Activated CD4-positive, alpha-beta T cell treated with anti-CD3 and anti-CD28 coated beads, Interleukin-2, Interleukin-6, amounts not matched to agents 100 ng/mL and 50 ng/mL, durations not matched to agents 16 hours and 8 hours (primary cell): ENCODE data around the gene RPLP2.

Experiments
- DNase-seq: peaks from one replicate; pipeline ENCODE4 v3.0.0-alpha.2; 2020

RPLP2 gene

DNA sequence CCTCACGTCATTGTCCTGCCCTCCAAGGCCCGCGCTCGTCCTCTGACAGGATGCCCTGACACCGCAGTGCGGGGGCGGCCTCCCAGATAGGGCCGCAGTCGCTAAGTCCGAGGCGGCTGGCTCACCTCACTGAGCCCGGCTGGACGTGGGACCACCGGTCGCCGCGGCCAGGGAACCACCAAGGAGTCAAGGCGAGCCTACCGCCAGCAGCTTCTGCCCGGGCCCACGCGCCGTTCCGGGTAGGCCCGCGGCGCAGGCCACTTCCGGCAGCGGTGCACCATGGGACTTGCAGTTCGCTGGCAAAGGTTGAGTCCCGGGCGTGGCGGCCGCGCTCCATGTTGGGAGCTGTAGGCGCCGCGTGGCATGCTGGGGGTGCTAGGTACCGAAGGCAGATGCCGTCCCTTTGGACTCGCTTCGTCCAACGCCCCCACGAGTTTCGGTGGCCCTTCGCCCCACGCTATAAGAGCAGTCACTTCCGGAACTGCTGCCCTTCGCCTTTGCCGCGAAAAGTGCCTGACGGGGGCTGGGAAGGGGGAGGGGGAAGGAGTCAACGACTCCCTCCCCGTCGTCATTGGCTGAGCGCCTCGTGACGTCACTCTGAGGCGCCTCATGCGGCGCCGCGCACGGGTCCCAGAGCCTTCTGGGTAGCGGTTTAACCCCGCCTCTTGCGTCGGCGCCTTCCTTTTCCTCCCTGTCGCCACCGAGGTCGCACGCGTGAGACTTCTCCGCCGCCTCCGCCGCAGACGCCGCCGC is at the start of gene RPLP2:
Gene RPLP2 (plus strand): TSS at position 681 of the 753 bp plus-strand sequence. CDS start 268 bp downstream, outside the sequence.
- peak; percentile 99 for DNase-seq

GRCh38 chr11:760236-760635 is 49.5 kb upstream of the RPLP2 start:
- no peak for DNase-seq

DNA sequence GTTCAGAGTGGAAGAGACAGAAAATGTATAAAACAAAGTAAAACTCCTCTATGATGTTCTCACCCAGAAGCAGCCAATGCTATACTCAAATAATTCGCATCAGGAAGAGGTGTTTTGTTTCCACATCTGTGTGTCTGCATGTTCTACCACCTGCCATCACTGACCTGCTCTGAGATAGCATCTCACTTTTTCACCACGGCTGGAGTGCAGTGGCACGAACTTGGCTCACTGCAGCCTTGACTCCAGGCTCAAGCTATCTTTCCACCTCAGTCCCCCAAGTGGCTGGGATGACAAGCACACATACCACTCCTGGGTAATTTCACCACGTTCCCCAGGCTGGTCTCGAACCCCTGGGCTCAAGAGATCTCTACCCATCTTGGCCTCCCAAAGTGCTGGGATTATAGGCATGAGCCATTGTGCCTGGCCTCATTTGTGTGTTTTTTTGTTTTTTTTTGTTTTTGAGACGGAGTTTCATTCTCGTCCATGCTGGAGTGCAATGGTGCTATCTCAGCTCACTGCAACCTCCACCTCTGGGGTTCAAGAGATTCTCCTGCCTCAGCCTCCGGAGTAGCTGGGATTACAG is 48.1 kb upstream of the RPLP2 start:
- no peak for DNase-seq

DNA sequence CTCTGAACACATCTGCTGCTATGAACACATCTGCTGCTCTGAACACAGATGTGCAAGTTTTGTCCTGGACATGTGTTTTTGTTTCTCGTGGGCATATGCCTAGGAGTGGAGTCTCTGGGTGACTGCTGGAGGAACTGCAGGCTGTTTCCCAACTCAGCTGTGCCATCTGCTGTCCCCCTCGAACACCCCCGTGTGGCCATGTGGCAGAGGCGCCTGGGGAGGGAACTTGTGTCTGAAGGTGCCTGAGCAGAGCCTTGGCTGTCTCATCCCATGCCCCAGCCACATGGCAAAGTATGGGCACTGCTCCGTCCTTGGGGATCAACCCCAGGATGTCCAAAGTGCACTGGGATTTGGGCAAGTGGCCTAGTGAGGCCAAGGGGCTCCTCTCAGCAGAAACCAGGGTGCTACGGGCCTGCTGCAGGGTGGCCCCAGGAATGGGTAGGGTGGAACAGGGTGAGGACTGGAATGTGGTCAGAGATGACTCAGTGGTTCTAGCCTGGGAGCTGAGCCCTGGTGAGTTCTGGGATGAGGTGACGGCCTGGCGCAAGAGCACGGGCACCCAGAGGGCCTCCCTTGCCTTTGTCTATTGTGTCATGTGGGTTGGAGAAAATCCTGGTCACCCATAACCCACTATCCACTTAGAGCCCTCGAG is 47.2 kb upstream of the RPLP2 start:
- peak; percentile 35 for DNase-seq

GRCh38 chr11:763073-763463 is 46.7 kb upstream of the RPLP2 start:
- no peak for DNase-seq

DNA sequence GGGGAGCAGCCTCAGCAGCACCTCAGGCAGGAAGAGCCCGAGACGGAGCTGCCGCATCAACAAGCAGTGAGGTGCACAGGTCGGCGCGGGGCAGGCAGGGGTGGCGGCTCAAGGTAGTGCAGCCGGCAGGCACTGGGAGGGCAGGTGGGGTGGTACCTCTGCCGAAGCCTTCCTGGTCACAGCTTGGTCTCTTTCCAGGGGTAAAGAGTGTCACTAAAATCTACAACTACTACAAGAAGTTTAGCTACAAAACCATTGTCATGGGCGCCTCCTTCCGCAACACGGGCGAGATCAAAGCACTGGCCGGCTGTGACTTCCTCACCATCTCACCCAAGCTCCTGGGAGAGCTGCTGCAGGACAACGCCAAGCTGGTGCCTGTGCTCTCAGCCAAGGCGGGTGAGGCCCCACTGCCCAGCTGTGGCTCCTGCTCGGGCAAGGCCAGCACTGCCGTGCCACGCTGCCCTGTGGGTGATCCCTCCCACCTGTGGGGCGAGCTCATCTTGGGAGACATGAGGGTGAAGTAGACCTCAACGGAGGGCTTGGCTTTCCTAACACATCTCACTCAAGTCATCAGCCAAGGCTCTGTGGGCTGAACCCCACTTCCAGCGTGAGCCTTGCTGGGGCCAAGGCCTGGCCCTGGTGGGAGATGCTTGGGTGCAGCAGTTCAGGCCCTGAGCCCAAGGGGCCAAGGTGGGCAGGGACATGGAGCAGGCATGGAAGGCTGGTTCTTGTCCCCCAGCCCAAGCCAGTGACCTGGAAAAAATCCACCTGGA is 46.0 kb upstream of the RPLP2 start:
- DNase-seq, result no peak

GRCh38 chr11:764322-765024 is 45.3 kb upstream of the RPLP2 start:
- no peak for DNase-seq

DNA sequence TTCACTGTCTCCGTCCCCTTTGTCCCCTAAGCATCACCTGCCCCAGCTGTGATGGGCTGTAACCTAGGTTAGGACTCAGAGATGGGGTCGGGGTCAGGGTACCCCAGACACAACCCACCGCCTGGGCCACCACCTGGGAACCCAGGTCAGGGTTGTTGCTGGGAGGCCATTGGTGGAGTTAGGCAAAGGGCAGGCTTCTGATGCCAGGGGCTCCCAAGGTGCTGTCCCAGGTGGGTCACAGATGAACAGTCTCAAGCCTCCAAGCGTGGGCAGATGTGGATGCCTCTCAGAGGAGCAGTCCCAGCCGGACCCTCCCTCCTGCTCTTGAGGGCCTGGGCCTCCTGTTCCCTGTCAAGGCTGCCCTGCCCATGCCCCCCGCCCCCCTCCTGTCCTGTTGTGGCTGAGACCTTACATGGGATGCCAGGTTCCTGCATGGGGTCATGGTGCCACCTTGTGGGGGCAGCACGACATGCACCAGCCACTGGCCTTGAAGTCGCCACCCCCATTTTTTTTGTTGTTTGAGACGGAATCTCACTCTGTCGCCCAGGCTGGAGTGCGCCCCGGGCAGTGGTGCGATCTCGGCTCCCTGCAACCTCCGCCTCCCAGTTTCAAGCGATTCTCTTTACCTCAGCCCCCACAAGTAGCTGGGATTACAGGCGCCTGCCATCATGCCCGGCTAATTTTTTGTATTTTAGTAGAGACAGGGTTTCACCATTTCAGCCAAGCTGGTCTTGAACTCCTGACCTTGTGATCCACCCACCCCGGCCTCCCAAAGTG is 44.6 kb upstream of the RPLP2 start:
- peak; percentile 73 for DNase-seq

- no peak for DNase-seq
Observed at GRCh38 chr11:765802-766091, 44.0 kb upstream of the RPLP2 start.

DNA sequence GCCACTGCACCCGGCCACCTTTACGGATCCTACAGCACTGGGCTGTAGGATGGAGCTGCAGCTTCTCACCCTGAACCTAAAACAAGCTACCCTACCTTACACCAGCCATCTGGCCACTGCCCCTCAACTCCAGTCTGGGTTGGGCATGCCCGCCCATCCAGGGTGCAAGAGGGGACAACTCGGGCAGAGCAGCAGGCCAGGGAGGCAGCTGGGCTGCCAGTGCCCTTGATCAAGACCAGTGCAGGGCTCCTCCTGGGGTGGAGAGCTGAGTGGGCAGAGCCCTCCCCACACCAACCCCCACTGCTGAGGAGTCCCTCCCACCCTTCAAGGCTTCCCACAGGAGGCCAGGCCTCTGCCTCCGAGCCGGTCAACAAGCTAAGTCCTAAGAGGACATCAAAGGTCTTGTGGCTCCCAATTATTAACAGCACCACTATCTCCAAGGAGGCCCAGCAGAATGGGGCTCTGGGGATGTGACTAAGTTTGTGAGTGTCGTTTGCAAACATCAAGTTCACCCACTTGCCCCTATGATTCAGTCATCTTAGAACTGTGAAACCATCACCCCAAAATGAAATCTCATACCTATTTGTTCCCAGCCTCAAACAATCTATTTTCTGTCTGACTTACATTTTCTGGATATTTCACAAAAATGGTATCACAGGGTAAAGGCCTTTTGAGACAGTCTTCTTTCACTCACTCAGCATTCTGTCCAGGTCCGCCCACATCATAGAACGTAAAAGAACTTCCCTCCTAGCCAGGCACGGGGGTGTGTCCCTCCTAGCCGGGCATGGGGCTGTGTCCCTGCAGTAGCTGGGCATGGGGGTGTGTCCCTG is 43.4 kb upstream of the RPLP2 start:
- DNase-seq, result no peak

- DNase-seq, result no peak
Observed at GRCh38 chr11:766936-767210, 42.9 kb upstream of the RPLP2 start.

DNA sequence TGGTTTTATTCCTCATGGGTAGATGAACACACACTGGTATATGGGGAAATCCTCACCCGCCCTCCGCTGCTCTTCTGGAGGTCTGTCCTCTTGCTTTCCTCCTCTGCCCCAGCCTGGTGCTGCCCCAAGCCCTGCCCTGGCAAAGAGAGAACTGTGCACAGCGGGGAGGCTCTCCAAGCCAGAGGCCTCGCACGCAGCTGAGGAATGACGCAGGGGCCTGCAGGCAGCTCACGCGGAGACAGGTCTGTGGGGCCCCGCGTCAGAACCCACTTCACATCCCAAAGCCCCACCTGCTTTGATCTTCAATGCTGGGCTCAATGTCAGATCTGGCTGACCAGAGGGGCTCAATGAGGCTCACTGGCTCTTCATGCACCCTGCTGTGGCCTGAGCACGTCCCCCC is 42.5 kb upstream of the RPLP2 start:
- DNase-seq, result no peak

- no peak for DNase-seq
Observed at GRCh38 chr11:769887-770641, 39.7 kb upstream of the RPLP2 start.

DNA sequence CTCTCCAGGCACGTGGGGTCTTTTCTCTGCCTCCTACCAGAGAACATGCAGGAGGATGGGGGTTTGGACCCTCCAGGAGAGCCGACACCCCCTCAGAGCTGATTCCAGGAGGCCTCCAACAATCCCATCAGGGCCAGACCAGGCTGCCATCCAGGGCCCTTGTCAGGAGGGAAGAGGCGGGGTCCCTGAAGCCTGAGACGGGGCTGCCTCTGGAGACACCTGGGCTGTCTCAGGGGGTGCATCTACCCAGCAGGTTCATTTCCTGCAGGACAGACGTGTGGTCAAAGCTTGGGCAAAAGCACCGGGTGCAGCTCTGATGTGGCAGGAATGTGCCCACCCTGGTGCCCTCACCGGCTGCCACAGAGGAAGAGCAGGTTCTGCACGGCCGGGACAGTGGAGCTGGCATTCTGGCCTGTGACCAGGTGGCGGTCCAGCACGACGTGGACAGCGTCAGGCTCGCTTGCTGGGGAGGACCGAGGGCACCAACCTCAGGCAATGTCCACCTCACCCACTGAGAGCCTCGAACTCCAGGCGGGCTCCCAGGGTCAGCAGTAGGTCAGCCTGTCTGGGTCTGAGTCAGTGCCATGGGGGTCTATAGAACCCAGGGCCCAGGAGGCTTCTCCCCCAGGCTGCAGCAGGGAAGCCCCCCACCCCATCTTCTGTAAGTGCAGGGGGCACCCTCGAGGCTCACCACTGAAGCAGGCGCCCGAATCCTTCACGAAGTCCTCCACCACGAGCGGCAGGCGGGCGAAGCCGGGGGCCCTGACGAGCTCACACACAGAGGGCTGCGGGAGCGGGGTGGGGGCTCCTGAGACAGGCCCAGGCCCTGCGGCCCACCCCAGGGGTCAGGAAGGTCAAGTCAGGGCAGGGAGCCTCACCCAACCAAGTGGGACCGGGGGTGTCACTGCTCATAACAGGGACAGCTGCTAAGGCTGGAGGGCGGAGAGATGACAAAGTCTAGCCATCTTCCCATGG is 38.8 kb upstream of the RPLP2 start:
- no peak for DNase-seq

DNA sequence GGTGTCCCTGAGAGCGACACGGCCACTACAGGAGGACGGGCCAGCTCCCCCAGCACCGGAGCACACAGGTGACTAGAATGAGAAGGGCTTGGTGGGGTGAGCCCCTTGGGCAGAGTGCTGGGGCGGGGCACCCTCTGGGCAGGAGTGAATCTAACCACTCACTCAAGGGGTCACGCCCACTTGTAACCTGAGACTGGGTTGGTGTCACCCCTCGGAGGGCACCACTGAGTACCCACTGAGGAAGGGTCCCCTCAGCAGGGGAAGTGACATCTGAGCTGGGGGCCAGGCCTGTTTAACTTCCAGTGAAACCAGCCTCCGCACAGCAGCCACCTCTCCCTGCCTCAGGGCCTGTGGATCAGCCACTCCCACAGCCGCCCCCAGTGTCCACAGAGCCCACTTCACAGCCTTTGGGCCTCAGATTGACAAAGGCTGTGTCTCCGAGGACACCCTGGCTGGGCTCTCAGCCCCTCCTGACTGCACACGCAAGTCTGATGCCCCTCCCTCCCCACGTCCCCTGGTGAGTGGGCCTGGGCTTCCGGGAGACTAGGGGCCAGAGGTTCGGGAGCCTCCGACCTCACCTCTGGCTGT is 38.1 kb upstream of the RPLP2 start:
- DNase-seq, result no peak

DNA sequence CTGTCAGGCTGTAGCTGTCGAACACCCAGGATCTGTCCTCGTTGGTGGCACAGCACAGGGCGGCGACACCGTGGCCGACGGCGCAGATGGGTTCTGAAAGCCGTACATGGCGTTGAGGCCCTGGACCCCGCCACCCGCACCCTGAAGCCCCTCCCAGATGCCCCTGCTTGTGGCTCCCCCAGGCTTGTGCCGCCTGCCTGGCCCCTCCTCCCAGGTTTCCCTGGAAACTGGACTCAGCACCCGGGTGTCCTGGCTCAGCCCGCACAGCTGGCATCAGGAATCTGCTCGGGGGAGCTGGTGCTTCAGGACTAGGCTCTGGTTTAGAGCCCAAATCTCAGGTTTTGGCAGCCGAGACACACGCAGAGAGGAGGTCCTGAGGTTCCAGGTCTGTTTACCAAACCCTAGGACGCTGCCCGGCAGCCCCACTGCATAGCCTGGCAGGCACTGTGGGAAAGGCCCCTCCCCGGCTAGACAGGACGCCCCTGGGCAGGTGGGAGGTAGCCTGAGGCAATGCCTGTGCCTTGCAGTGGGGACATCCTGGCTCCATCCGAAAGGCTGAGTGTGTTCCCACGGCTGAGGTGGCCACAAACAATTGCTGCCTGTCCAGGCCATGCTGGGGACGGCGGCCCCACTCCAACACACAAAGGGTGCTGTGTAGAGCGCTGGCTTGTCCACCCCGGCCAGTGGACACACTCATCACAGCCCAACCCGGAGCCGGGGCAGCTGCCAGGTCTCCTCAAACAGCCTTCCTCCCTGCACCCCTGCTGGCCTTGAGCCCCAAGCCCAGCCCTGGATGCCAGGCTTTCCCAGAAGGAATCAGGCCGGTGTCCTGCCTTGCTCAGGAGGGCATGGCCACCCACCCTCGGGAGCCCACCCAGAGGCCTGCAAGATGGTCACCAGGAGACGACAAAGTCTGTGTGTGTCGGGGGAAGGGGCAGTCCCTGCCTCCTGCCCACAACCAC is 37.1 kb upstream of the RPLP2 start:
- DNase-seq, result no peak

DNA sequence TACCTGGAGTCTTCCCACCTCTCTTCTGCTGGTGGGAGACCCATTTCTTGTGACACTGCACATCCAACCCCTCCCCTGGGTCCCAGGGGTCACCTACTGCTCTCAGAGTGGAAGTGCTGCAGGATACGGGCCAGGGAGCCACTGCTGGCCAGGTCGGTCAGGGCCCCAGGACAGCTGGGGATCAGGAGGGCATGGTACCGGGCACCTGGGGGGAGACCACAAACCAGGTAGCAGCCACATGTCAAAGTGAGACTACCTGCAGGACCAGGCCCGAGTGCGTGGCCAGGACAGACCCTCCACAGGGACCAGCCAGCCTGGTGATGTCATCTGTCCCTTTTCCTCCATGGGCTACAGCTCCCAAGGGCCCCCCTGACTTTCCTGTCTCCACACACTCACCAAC is 36.3 kb upstream of the RPLP2 start:
- DNase-seq, result no peak

- DNase-seq, result no peak
Observed at GRCh38 chr11:773830-774229, 35.9 kb upstream of the RPLP2 start.
